Liver (tissue), 9 donors: ENCODE results near the gene MICAL3. TPM values are rescaled to one million over a fixed set of nuclear protein-coding genes. Genes with fewer than 3 reads are reported as not detected.

Experiments used
- DNase-seq: peaks from one replicate; pipeline ENCODE4 v3.0.0-alpha.2; 2017; ENCODE audit warnings: low spot score
- H3K27ac ChIP-seq, 2 donors: one replicate each; pipeline ENCODE4 v1.7.0; 2013; ENCODE audit warnings: inconsistent platforms in 2 of 2, low read length in 2 of 2, control low read depth in 1 of 2, low read depth in 1 of 2, mild to moderate bottlenecking in 1 of 2
- H3K27me3 ChIP-seq, 4 donors: one replicate each; pipeline versions ENCODE4 v1.6.1 to v1.7.0; 2013; ENCODE audit warnings: low read length in 3 of 4, inconsistent platforms in 1 of 4, mild to moderate bottlenecking in 1 of 4, moderate library complexity in 1 of 4; ENCODE audit not compliant: control insufficient read depth in 4 of 4, insufficient read depth in 4 of 4
- H3K36me3 ChIP-seq, 4 donors: one replicate each; pipeline versions ENCODE4 v1.6.1 to v1.7.0; 2013; ENCODE audit warnings: low read length in 3 of 4, mild to moderate bottlenecking in 3 of 4, low read depth in 1 of 4, moderate library complexity in 1 of 4; ENCODE audit not compliant: control insufficient read depth in 4 of 4, insufficient read depth in 3 of 4
- H3K4me1 ChIP-seq, 4 donors: one replicate each; pipeline versions ENCODE4 v1.6.1 to v1.7.0; 2013; ENCODE audit warnings: low read length in 3 of 4, mild to moderate bottlenecking in 3 of 4, moderate library complexity in 1 of 4; ENCODE audit not compliant: control insufficient read depth in 4 of 4, insufficient read depth in 4 of 4
- H3K4me3 ChIP-seq, 3 donors: one replicate each; pipeline versions ENCODE4 v1.6.1 to v1.7.0; 2013; ENCODE audit warnings: low read length in 3 of 3, control low read depth in 1 of 3, low read depth in 1 of 3, mild to moderate bottlenecking in 1 of 3
- H3K9ac ChIP-seq, 2 donors: one replicate each; pipeline ENCODE4 v1.7.0; 2013; ENCODE audit warnings: low read length in 2 of 2, mild to moderate bottlenecking in 2 of 2, moderate library complexity in 2 of 2, control low read depth in 1 of 2, low read depth in 1 of 2
- H3K9me3 ChIP-seq, 4 donors: one replicate each; pipeline versions ENCODE4 v1.6.1 to v1.7.0; 2013; ENCODE audit warnings: low read length in 3 of 4; ENCODE audit not compliant: control insufficient read depth in 4 of 4
- EGR1 ChIP-seq, 2 donors: IDR thresholded peaks; 2 replicates each; pipeline ENCODE4 v1.6.1; 2016 to 2018; ENCODE audit warnings: antibody characterized with exemption in 2 of 2, low read depth in 2 of 2
- FOXA2 ChIP-seq: IDR thresholded peaks from 2 replicates; pipeline ENCODE4 v1.6.1; 2016; ENCODE audit warnings: antibody characterized with exemption
- GABPA ChIP-seq, 2 donors: IDR thresholded peaks in 1 of 2; conservative IDR thresholded peaks in 1 of 2; 2 replicates each; pipeline ENCODE4 v1.6.1; 2016; ENCODE audit warnings: antibody characterized with exemption in 2 of 2, mild to moderate bottlenecking in 1 of 2, moderate library complexity in 1 of 2
- HNF4G ChIP-seq: IDR thresholded peaks from 2 replicates; pipeline ENCODE4 v1.6.1; 2016; ENCODE audit warnings: antibody characterized with exemption
- JUND ChIP-seq, 2 donors: IDR thresholded peaks; 2 replicates each; pipeline ENCODE4 v1.6.1; 2016; ENCODE audit warnings: antibody characterized with exemption in 2 of 2
- MAX ChIP-seq: IDR thresholded peaks from 2 replicates; pipeline ENCODE4 v1.6.1; 2016; ENCODE audit warnings: antibody characterized with exemption
- NR2F2 ChIP-seq: IDR thresholded peaks from 2 replicates; pipeline ENCODE4 v1.6.1; 2016; ENCODE audit warnings: antibody characterized with exemption
- RAD21 ChIP-seq, 2 donors: IDR thresholded peaks; 2 replicates each; pipeline ENCODE4 v1.6.1; 2016; ENCODE audit warnings: antibody characterized with exemption in 2 of 2, mild to moderate bottlenecking in 2 of 2
- RXRA ChIP-seq, 2 donors: IDR thresholded peaks; 2 replicates each; pipeline ENCODE4 v1.6.1; 2017 to 2018; ENCODE audit warnings: antibody characterized with exemption in 2 of 2, mild to moderate bottlenecking in 1 of 2
- SP1 ChIP-seq: IDR thresholded peaks from 2 replicates; pipeline ENCODE4 v1.6.1; 2018; ENCODE audit warnings: antibody characterized with exemption, mild to moderate bottlenecking
- TAF1 ChIP-seq: conservative IDR thresholded peaks from 2 replicates; pipeline ENCODE4 v1.6.1; 2016; ENCODE audit warnings: antibody characterized with exemption, mild to moderate bottlenecking
- WGBS: extraction: QIAGEN DNeasy Blood & Tissue Kit; methylation state at CpG from one replicate; pipeline ENCODE4 v1.1.7; 2013; 5-methylcytosine and 5-hydroxymethylcytosine counted together
- polyA plus RNA-seq, 2 donors: library from polyadenylated mRNA; stranded (reverse) in 1 of 2; unstranded in 1 of 2; fragments of 200-250 nt in 1 of 2; fragments of >200 nt in 1 of 2; fragmentation: Nextera tagmentation in 1 of 2; extraction: Ambion mirVana in 1 of 2; gene quantifications; one replicate each; pipeline versions ENCODE4 v1.2.1 to v1.2.3, GENCODE V29; 2013 to 2015
- total RNA-seq, 2 donors: library from RNA; depleted of rRNA; stranded (reverse); fragments of >200 nt; gene quantifications; one replicate each; pipeline ENCODE4 v1.2.3, GENCODE V29; 2014
- TF ChIP-seq, protein P1 (sequence below): IDR thresholded peaks from 2 replicates; pipeline ENCODE4 v1.6.1; 2016; ENCODE audit warnings: antibody characterized with exemption, mild to moderate bottlenecking
- TF ChIP-seq, protein P2 (sequence below): IDR thresholded peaks from 2 replicates; pipeline ENCODE4 v1.6.1; 2016; ENCODE audit warnings: antibody characterized with exemption
- TF ChIP-seq, protein P3 (sequence below): fragments of 150-350 bp; IDR thresholded peaks from 2 replicates; pipeline ENCODE4 v1.5.1; 2017; ENCODE audit warnings: improper control_type of control experiment, low read depth, low read length; ENCODE audit not compliant: missing input control
- donor health status: healthy.
- donor health status: healthy.
- donor health status: healthy.
- donor health status: healthy.
- donor health status: healthy.

Gene MICAL3
- total and polyA plus RNA-seq, 4 donors: 6.4 to 38.4 (median 23.4) TPM

DNA sequence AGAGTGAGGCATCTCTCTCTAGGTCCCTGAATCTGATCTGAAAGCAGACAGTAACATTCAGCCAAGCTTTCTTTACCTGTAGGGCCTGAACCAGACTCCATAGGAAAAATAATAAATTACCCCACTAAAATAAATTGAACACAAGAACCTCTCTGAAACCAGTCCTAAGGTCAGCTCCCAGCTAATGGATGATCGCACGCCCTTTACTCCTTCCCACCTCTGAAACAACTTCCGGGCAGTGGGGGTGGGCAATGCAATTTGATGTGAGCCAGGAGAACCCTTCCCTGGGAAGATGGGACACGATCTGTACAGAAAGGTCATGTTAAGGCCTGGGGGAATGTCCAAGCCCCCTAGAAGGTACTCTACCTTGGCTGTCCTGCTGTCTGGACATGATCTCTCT, 71.2 kb downstream of the MICAL3 start (continued):
- TF ChIP-seq, protein P1, sequence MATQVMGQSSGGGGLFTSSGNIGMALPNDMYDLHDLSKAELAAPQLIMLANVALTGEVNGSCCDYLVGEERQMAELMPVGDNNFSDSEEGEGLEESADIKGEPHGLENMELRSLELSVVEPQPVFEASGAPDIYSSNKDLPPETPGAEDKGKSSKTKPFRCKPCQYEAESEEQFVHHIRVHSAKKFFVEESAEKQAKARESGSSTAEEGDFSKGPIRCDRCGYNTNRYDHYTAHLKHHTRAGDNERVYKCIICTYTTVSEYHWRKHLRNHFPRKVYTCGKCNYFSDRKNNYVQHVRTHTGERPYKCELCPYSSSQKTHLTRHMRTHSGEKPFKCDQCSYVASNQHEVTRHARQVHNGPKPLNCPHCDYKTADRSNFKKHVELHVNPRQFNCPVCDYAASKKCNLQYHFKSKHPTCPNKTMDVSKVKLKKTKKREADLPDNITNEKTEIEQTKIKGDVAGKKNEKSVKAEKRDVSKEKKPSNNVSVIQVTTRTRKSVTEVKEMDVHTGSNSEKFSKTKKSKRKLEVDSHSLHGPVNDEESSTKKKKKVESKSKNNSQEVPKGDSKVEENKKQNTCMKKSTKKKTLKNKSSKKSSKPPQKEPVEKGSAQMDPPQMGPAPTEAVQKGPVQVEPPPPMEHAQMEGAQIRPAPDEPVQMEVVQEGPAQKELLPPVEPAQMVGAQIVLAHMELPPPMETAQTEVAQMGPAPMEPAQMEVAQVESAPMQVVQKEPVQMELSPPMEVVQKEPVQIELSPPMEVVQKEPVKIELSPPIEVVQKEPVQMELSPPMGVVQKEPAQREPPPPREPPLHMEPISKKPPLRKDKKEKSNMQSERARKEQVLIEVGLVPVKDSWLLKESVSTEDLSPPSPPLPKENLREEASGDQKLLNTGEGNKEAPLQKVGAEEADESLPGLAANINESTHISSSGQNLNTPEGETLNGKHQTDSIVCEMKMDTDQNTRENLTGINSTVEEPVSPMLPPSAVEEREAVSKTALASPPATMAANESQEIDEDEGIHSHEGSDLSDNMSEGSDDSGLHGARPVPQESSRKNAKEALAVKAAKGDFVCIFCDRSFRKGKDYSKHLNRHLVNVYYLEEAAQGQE: no peak
- TF ChIP-seq NR2F2: no peak
- TF ChIP-seq GABPA (IDR thresholded peaks at IDR 0.05 in 1 of 2, conservative IDR thresholded peaks at IDR 0.05 in 1 of 2): peak in 1 of 2 donors; percentile 36
- no peak for TF ChIP-seq FOXA2
- TF ChIP-seq RAD21 (IDR thresholded peaks at IDR 0.05): no peak

GRCh38 chr22:17952273-17952801, 72.0 kb downstream of the MICAL3 start:
- peak; percentile 57 for DNase-seq

DNA sequence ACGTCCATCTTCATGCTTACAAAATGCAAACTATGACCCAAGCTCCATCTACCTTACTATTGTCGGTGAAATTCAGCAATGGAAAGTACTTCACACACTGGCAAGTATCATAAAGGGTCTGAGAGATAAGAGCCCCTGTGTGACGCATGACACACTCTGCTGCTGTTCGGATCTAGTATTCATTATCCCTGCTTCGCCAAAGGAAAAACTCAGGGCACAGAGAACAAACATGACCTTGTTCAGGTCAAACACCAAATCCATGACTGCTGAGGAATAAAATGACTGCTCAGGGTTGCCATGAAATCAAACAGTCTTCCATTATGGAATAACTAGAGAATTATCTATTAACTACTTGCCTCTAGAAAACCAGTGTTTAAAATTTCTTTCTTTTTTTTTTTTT, 73.0 kb downstream of the MICAL3 start:
- H3K9ac ChIP-seq: no peak overlapping the region
- no peaks in the 10 kb centered on the region for H3K36me3 ChIP-seq
- H3K9me3 ChIP-seq: no peaks in the 10 kb centered on the region
- peaks cover 18 to 46% (median 29%) of the 10 kb centered on the region in 4 donors for H3K4me1 ChIP-seq
- no peak for DNase-seq
- WGBS: 42% methylated on average over 5 of the region's 5 CpGs
- H3K27ac ChIP-seq: no peak overlapping the region
- H3K4me3 ChIP-seq: no peak overlapping the region
- no peaks in the 10 kb centered on the region for H3K27me3 ChIP-seq
- TF ChIP-seq MAX: no peak
- TF ChIP-seq JUND (IDR thresholded peaks at IDR 0.05): peak in 1 of 2 donors; percentile 25
- TF ChIP-seq, protein P2, sequence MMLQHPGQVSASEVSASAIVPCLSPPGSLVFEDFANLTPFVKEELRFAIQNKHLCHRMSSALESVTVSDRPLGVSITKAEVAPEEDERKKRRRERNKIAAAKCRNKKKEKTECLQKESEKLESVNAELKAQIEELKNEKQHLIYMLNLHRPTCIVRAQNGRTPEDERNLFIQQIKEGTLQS: no peak
- no peak for TF ChIP-seq HNF4G
- peak; percentile 65 for TF ChIP-seq SP1
- TF ChIP-seq, protein P3, sequence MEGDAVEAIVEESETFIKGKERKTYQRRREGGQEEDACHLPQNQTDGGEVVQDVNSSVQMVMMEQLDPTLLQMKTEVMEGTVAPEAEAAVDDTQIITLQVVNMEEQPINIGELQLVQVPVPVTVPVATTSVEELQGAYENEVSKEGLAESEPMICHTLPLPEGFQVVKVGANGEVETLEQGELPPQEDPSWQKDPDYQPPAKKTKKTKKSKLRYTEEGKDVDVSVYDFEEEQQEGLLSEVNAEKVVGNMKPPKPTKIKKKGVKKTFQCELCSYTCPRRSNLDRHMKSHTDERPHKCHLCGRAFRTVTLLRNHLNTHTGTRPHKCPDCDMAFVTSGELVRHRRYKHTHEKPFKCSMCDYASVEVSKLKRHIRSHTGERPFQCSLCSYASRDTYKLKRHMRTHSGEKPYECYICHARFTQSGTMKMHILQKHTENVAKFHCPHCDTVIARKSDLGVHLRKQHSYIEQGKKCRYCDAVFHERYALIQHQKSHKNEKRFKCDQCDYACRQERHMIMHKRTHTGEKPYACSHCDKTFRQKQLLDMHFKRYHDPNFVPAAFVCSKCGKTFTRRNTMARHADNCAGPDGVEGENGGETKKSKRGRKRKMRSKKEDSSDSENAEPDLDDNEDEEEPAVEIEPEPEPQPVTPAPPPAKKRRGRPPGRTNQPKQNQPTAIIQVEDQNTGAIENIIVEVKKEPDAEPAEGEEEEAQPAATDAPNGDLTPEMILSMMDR: no peak
- TF ChIP-seq NR2F2: no peak
- TF ChIP-seq RXRA (IDR thresholded peaks at IDR 0.05): peak; percentile 62 to 79
- no peak for TF ChIP-seq GABPA (IDR thresholded peaks at IDR 0.05 in 1 of 2, conservative IDR thresholded peaks at IDR 0.05 in 1 of 2)
- TF ChIP-seq EGR1 (IDR thresholded peaks at IDR 0.05; ENCODE audit: low read depth in 2 of 2): peak in 1 of 2 donors; percentile 19
- TF ChIP-seq TAF1: no peak
- no peak for TF ChIP-seq FOXA2

More at GRCh38 chr22:17952273-17952801, 72.0 kb downstream of the MICAL3 start:
- Histone ChIP-seq H3K4me1 (peaks cover 18 to 46% (median 31%) of the 10 kb centered on the region in 4 donors), H3K36me3 (no peaks in the 10 kb centered on the region), H3K9ac (no peak overlapping the region), H3K27ac (peak overlapping the region in 1 of 2 donors; percentile 32), H3K27me3 (no peaks in the 10 kb centered on the region), H3K4me3 (no peak overlapping the region), H3K9me3 (no peaks in the 10 kb centered on the region)
- TF ChIP-seq RAD21 (IDR thresholded peaks at IDR 0.05): peak in 1 of 2 donors; percentile 36
- peak; percentile 55 for TF ChIP-seq SP1
- TF ChIP-seq RXRA (IDR thresholded peaks at IDR 0.05): peak; percentile 32 to 60
- TF ChIP-seq, protein P1: no peak
- 82% methylated on average over 9 of the region's 9 CpGs for WGBS
